Astrocyte (in vitro differentiated cells and primary cell): ENCODE results near the gene GIT1. TPM values are rescaled to one million over a fixed set of nuclear protein-coding genes. Genes with fewer than 3 reads are reported as not detected.

ENCODE experiments used
- DNase-seq: peaks from one replicate; pipeline ENCODE4 v3.0.0-alpha.2; 2010; ENCODE audit warnings: low read depth
- FAIRE-seq: peaks from 2 replicates; lab custom pipeline; 2011; peaks lifted over from hg19 to GRCh38; lab: Jason Lieb, UNC
- H2AFZ ChIP-seq: 2 replicates; pipeline ENCODE4 v1.6.0; 2012; ENCODE audit warnings: low read depth, low read length, inconsistent platforms
- H3K27ac ChIP-seq: 2 replicates; pipeline ENCODE4 v1.5.1; 2011; ENCODE audit warnings: low read depth, low read length, inconsistent platforms
- H3K27me3 ChIP-seq: 2 replicates; pipeline ENCODE4 v1.6.0; 2011; ENCODE audit warnings: low read length, inconsistent platforms; ENCODE audit not compliant: insufficient read depth
- H3K36me3 ChIP-seq: 2 replicates; pipeline ENCODE4 v1.5.1; 2011; ENCODE audit warnings: low read length, inconsistent platforms; ENCODE audit not compliant: insufficient read depth
- H3K4me1 ChIP-seq: 2 replicates; pipeline ENCODE4 v1.5.1; 2011; ENCODE audit warnings: low read length, inconsistent platforms; ENCODE audit not compliant: insufficient read depth
- H3K4me2 ChIP-seq: 2 replicates; pipeline ENCODE4 v1.6.0; 2012; ENCODE audit warnings: low read length, inconsistent platforms
- H3K4me3 ChIP-seq: 2 replicates; pipeline ENCODE4 v1.5.1; 2011; ENCODE audit warnings: low read depth, mild to moderate bottlenecking, low read length, inconsistent platforms; ENCODE audit not compliant: insufficient read depth
- H3K79me2 ChIP-seq: 2 replicates; pipeline ENCODE4 v1.6.0; 2012; ENCODE audit warnings: mild to moderate bottlenecking, low read length, inconsistent platforms; ENCODE audit not compliant: insufficient read depth
- H3K9ac ChIP-seq: 2 replicates; pipeline ENCODE4 v1.6.0; 2012; ENCODE audit warnings: mild to moderate bottlenecking, low read length, inconsistent platforms
- H3K9me3 ChIP-seq: 2 replicates; pipeline ENCODE4 v1.5.1; 2012; ENCODE audit warnings: low read depth, mild to moderate bottlenecking, low read length, inconsistent platforms; ENCODE audit not compliant: insufficient read depth
- H4K20me1 ChIP-seq: 2 replicates; pipeline ENCODE4 v1.6.0; 2012; ENCODE audit warnings: low read length, inconsistent platforms; ENCODE audit not compliant: insufficient read depth
- H3K27ac Mint-ChIP-seq: one replicate; pipeline ENCODE4 v1.8.0; 2021; ENCODE audit warnings: mild to moderate bottlenecking, mixed read lengths; ENCODE audit not compliant: unreplicated experiment
- H3K27me3 Mint-ChIP-seq: one replicate; pipeline ENCODE4 v1.8.0; 2021; ENCODE audit warnings: low read depth, mixed read lengths; ENCODE audit not compliant: unreplicated experiment
- H3K36me3 Mint-ChIP-seq: one replicate; pipeline ENCODE4 v1.8.0; 2021; ENCODE audit warnings: low read depth, mixed read lengths; ENCODE audit not compliant: unreplicated experiment
- H3K4me1 Mint-ChIP-seq: one replicate; pipeline ENCODE4 v1.8.0; 2021; ENCODE audit warnings: low read depth, mixed read lengths; ENCODE audit not compliant: unreplicated experiment
- H3K4me3 Mint-ChIP-seq: one replicate; pipeline ENCODE4 v1.8.0; 2021; ENCODE audit warnings: mild to moderate bottlenecking, moderate library complexity, mixed read lengths; ENCODE audit not compliant: unreplicated experiment
- H3K9me3 Mint-ChIP-seq: one replicate; pipeline ENCODE4 v1.8.0; 2021; ENCODE audit warnings: mild to moderate bottlenecking, mixed read lengths; ENCODE audit not compliant: unreplicated experiment
- CTCF ChIP-seq: IDR thresholded peaks from 2 replicates; pipeline ENCODE4 v1.5.1; 2011; ENCODE audit warnings: low read depth, mild to moderate bottlenecking, inconsistent platforms, low read length, moderate library complexity; ENCODE audit not compliant: insufficient read depth
- EZH2 ChIP-seq: IDR thresholded peaks from 2 replicates; pipeline ENCODE4 v1.6.1; 2012; ENCODE audit warnings: mild to moderate bottlenecking, low read length, inconsistent platforms; ENCODE audit not compliant: insufficient read depth
- total RNA-seq: library from RNA; stranded (reverse); gene quantifications from 2 replicates; pipeline ENCODE4 v1.2.1, GENCODE V29; 2021

GIT1 gene
- total RNA-seq, 1 donor from 2014 or later: 52.2 TPM

GRCh38 chr17:29623283-29623647 is 33.8 kb upstream of the GIT1 start:
- Histone ChIP-seq H3K4me2 (peak overlapping the region; percentile 80), H3K4me1 (peaks cover 6% of the 10 kb centered on the region), H3K36me3 (no peaks in the 10 kb centered on the region), H4K20me1 (peaks cover 11% of the 10 kb centered on the region), H3K27ac (no peak overlapping the region), H2AFZ (no peak overlapping the region), H3K79me2 (no peaks in the 10 kb centered on the region), H3K9me3 (no peaks in the 10 kb centered on the region), H3K27me3 (no peaks in the 10 kb centered on the region), H3K4me3 (peak overlapping the region; percentile 47), H3K9ac (no peak overlapping the region)
- H3K4me3 Mint-ChIP-seq: peak overlapping the region; percentile 83
- no peaks in the 10 kb centered on the region for H3K36me3 Mint-ChIP-seq
- no peaks in the 10 kb centered on the region for H3K9me3 Mint-ChIP-seq
- DNase-seq (no peak), FAIRE-seq (no peak)
- no peak for TF ChIP-seq EZH2
- no peak for TF ChIP-seq CTCF
- peaks cover 15% of the 10 kb centered on the region for H3K4me1 Mint-ChIP-seq
- peak overlapping the region; percentile 41 for H3K27ac Mint-ChIP-seq
- H3K27me3 Mint-ChIP-seq: no peaks in the 10 kb centered on the region

- peak within 1 kb of the TSS; percentile 41 for H3K27ac Mint-ChIP-seq
- no peaks in the 10 kb centered on the region for H3K9me3 ChIP-seq
- H3K27me3 Mint-ChIP-seq: no peaks in the 10 kb centered on the region
- no peak for FAIRE-seq
- H3K4me3 Mint-ChIP-seq: peak within 1 kb of the TSS; percentile 83
- no peaks in the 10 kb centered on the region for H3K36me3 ChIP-seq
- no peak for TF ChIP-seq EZH2
- no peak for TF ChIP-seq CTCF
- H3K79me2 ChIP-seq: no peaks in the 10 kb centered on the region
- H2AFZ ChIP-seq: peak within 1 kb of the TSS; percentile 33
- DNase-seq: no peak
- H3K4me1 ChIP-seq: peaks cover 11% of the 10 kb centered on the region
- peak within 1 kb of the TSS; percentile 37 for H3K9ac ChIP-seq
- H3K4me2 ChIP-seq: peak within 1 kb of the TSS; percentile 80
- no peak within 1 kb of the TSS for H3K27ac ChIP-seq
- H3K4me1 Mint-ChIP-seq: peaks cover 16% of the 10 kb centered on the region
- H4K20me1 ChIP-seq: peaks cover 8% of the 10 kb centered on the region
- no peaks in the 10 kb centered on the region for H3K9me3 Mint-ChIP-seq
- no peaks in the 10 kb centered on the region for H3K36me3 Mint-ChIP-seq
- no peaks in the 10 kb centered on the region for H3K27me3 ChIP-seq
- H3K4me3 ChIP-seq: peak within 1 kb of the TSS; percentile 47
Observed at GRCh38 chr17:29622337-29623282, 33.2 kb upstream of the GIT1 start, which contains the start of gene CORO6. CORO6 (minus strand) TSS chr17:29622912; CDS start chr17:29621421, 1,491 bp downstream.
